ENCODE results near the gene PSG6.
"Not testable (repeated sequence)": the region's sequence is repeated elsewhere in the genome, so short reads cannot be mapped to it uniquely, and the experiment has no call there.

PSG6 gene

GRCh38 chr19:42900561-42900960, 17.1 kb downstream of the PSG6 start:
- not testable (repeated sequence) for DNase-seq

- DNase-seq = not testable (repeated sequence)
Observed at GRCh38 chr19:42899674-42900073, 18.0 kb downstream of the PSG6 start.

- DNase-seq = not testable (repeated sequence)
Observed at GRCh38 chr19:42899110-42899509, 18.6 kb downstream of the PSG6 start.

GRCh38 chr19:42898656-42899055, 19.0 kb downstream of the PSG6 start:
- not testable (repeated sequence) for DNase-seq

- DNase-seq = not testable (repeated sequence)
Observed at GRCh38 chr19:42897729-42898128, 20.0 kb downstream of the PSG6 start.

GRCh38 chr19:42890446-42890845, 27.2 kb downstream of the PSG6 start:
- DNase-seq = not testable (repeated sequence)

GRCh38 chr19:42887876-42888445, 29.7 kb downstream of the PSG6 start:
- DNase-seq = not testable (repeated sequence)

- DNase-seq = not testable (repeated sequence)
Observed at GRCh38 chr19:42882730-42883129, 35.0 kb downstream of the PSG6 start.

- DNase-seq = not testable (repeated sequence)
Observed at GRCh38 chr19:42882010-42882409, 35.7 kb downstream of the PSG6 start.

- not testable (repeated sequence) for DNase-seq
Observed at GRCh38 chr19:42881279-42881678, 36.4 kb downstream of the PSG6 start.

- not testable (repeated sequence) for DNase-seq
Observed at GRCh38 chr19:42880621-42881020, 37.1 kb downstream of the PSG6 start.

GRCh38 chr19:42879613-42880012, 38.1 kb downstream of the PSG6 start, which contains the start of gene PSG1:
Gene PSG1 (minus strand): TSS chr19:42879713. CDS start chr19:42879581, 132 bp downstream.
- no peak for DNase-seq

GRCh38 chr19:42876596-42876995, 41.1 kb downstream of the PSG6 start:
- peak; percentile 36 for DNase-seq

- not testable (repeated sequence) for DNase-seq
Observed at GRCh38 chr19:42875881-42876280, 41.8 kb downstream of the PSG6 start.

- DNase-seq = peak; percentile 77
Observed at GRCh38 chr19:42874901-42875813, 42.5 kb downstream of the PSG6 start.

- DNase-seq = not testable (repeated sequence)
Observed at GRCh38 chr19:42874136-42874535, 43.6 kb downstream of the PSG6 start.

GRCh38 chr19:42872608-42873007, 45.1 kb downstream of the PSG6 start:
- no peak for DNase-seq

GRCh38 chr19:42857544-42857867, 60.2 kb downstream of the PSG6 start:
- no peak for DNase-seq

- DNase-seq = not testable (repeated sequence)
Observed at GRCh38 chr19:42856866-42857543, 60.7 kb downstream of the PSG6 start.

GRCh38 chr19:42854745-42855144, 62.9 kb downstream of the PSG6 start:
- not testable (repeated sequence) for DNase-seq

- not testable (repeated sequence) for DNase-seq
Observed at GRCh38 chr19:42853231-42853630, 64.5 kb downstream of the PSG6 start.

GRCh38 chr19:42852821-42853220, 64.9 kb downstream of the PSG6 start:
- not testable (repeated sequence) for DNase-seq
